Right lobe of liver (tissue), 6 donors: ENCODE results near the gene CTNND2. TPM values are rescaled to one million over a fixed set of nuclear protein-coding genes. Genes with fewer than 3 reads are reported as not detected.
A peak's percentile ranks its signal among the peaks of the same experiment; 100 is the strongest.

Experiments used
- ATAC-seq, 4 donors: fragments of 200-7000 bp; cut with Tn5 transposase; one replicate each; pipeline ENCODE4 v1.9.1; 2020; ENCODE audit warnings: mild to moderate bottlenecking in 4 of 4, moderate library complexity in 4 of 4
- DNase-seq, 3 donors: peaks; one replicate each; pipeline ENCODE4 v3.0.0-alpha.2; 2020
- H3K27ac ChIP-seq, 3 donors: fragments of 200-600 bp; one replicate each; pipeline ENCODE4 v1.8.0; 2022
- H3K27me3 ChIP-seq, 2 donors: fragments of 200-600 bp; one replicate each; pipeline ENCODE4 v1.8.0; 2022
- H3K36me3 ChIP-seq, 4 donors: fragments of 200-600 bp; sonication (generic) in 1 of 4; one replicate each; pipeline versions ENCODE4 v1.5.1 to v1.8.0; 2017 to 2022; ENCODE audit warnings: control low read depth in 1 of 4
- H3K4me1 ChIP-seq, 4 donors: fragments of 200-600 bp; sonication (generic) in 1 of 4; one replicate each; pipeline versions ENCODE4 v1.5.1 to v1.8.0; 2017 to 2022; ENCODE audit warnings: control low read depth in 1 of 4
- H3K4me3 ChIP-seq, 3 donors: fragments of 200-600 bp; one replicate each; pipeline ENCODE4 v1.8.0; 2022
- H3K9me3 ChIP-seq, 4 donors: fragments of 200-600 bp; sonication (generic) in 1 of 4; one replicate each; pipeline versions ENCODE4 v1.5.1 to v1.8.0; 2017 to 2022; ENCODE audit warnings: control low read depth in 1 of 4
- POLR2A ChIP-seq: fragments of 450-650 bp; IDR thresholded peaks from one replicate; pipeline ENCODE4 v1.6.1; 2017; ENCODE audit warnings: antibody characterized with exemption, mild to moderate bottlenecking
- WGBS: methylation state at CpG from one replicate; pipeline ENCODE4 v1.1.6; 2018; ENCODE audit warnings: low coverage, low lambda C conversion rate; ENCODE audit not compliant: insufficient coverage; ENCODE audit errors: missing lambda C conversion rate; 5-methylcytosine and 5-hydroxymethylcytosine counted together
- intact Hi-C, 2 donors: fragments of 100-400 bp; cut with DNase I; formaldehyde crosslinking; loops; one replicate each; pipeline versions ENCODE4 v1.11.2 to v1.14.1; 2022
- total RNA-seq, 6 experiments: library from RNA; depleted of rRNA in 2 of 6; stranded (reverse); fragments of >200 nt in 2 of 6; fragmentation: NEBNext Ultra II Directional in 3 of 6; extraction: Animal tissue kit (Norgen Biotek cat#: 25700) in 3 of 6; gene quantifications; one replicate each; pipeline versions ENCODE4 v1.1.0 to v1.2.4, GENCODE V29; 2016 to 2023
- TF ChIP-seq, protein P1 (sequence below), 4 donors: fragments of 200-600 bp in 3 of 4; fragments of 450-650 bp in 1 of 4; IDR thresholded peaks; one replicate each; pipeline versions ENCODE4 v1.5.1 to v1.8.0; 2016 to 2022; ENCODE audit warnings: antibody characterized with exemption in 4 of 4, mild to moderate bottlenecking in 2 of 4
- donor health status: DM: no; HTN: yes; CAD: no.
- donor health status: DM: no; HTN: no; CAD: no.
- donor health status: DM: no; HTN: no; CAD: no.
- donor health status: DM: no; HTN: yes; CAD: no.
- donor health status: DM: no; HTN: yes; CAD: no.

The CTNND2 gene
- total RNA-seq, 6 experiments from 2014 or later, result 0.06 to 1.5 (median 1.1) TPM

DNA sequence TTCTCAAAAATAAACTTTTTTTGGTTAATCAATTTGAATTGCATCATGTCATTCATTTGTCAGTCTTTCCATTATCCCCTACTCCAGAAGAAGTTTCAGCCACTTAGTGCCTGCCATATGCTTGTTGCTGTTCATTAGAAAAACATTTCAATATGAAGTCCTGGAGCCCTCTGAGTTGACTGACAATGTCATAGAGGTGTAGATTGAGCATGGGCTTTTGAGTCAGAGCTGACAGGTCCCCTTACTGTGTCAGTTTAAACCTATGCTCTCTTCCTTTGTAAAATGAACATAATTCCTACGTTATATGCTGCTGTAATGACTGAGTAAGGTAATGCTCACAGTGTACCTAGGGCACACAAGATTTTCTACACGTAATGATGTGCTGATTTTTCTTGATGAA, 114.0 kb downstream of the CTNND2 start:
- Histone ChIP-seq H3K4me3 (no peak overlapping the region), H3K27ac (no peak overlapping the region), H3K27me3 (no peaks in the 10 kb centered on the region), H3K4me1 (no peaks in the 10 kb centered on the region), H3K36me3 (no peaks in the 10 kb centered on the region), H3K9me3 (no peaks in the 10 kb centered on the region)
- intact Hi-C loops, result no loop called here
- WGBS, result 46% methylated on average over 2 of the region's 2 CpGs
- DNase-seq (no peak), ATAC-seq (no peak)
- TF ChIP-seq, protein P1, sequence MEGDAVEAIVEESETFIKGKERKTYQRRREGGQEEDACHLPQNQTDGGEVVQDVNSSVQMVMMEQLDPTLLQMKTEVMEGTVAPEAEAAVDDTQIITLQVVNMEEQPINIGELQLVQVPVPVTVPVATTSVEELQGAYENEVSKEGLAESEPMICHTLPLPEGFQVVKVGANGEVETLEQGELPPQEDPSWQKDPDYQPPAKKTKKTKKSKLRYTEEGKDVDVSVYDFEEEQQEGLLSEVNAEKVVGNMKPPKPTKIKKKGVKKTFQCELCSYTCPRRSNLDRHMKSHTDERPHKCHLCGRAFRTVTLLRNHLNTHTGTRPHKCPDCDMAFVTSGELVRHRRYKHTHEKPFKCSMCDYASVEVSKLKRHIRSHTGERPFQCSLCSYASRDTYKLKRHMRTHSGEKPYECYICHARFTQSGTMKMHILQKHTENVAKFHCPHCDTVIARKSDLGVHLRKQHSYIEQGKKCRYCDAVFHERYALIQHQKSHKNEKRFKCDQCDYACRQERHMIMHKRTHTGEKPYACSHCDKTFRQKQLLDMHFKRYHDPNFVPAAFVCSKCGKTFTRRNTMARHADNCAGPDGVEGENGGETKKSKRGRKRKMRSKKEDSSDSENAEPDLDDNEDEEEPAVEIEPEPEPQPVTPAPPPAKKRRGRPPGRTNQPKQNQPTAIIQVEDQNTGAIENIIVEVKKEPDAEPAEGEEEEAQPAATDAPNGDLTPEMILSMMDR (IDR thresholded peaks at IDR 0.05), result no peak
- TF ChIP-seq POLR2A, result no peak

DNA sequence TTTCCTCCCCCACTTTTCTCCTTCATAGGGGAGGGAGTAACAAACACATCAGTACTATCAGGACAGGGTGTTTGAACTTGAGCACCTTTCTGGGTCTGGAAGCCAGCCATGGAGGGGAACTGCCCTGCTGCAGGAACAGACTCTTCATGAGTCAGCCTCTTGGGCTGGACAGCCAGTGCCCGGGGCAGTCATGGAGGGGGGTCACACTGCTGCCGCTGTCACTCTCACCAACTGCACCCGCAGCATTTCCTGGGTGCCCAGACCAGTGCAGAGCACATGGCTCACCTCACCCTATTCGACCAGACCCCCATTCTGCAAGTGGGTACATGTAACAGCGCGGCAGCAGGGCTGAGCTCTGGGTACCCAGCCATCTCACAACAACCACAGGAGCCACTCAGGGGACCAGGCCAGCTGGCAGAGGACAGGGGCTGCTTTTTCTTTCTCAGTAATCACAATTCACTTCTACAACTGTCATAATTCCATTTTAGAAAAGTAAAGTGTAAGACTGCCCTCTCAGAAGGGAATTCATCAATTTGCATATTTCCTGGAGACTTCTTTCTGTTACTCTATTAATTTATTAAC, 118.4 kb downstream of the CTNND2 start:
- intact Hi-C loops, result no loop called here
- Histone ChIP-seq H3K36me3 (no peaks in the 10 kb centered on the region), H3K27ac (no peak overlapping the region), H3K9me3 (no peaks in the 10 kb centered on the region), H3K27me3 (no peaks in the 10 kb centered on the region), H3K4me1 (no peaks in the 10 kb centered on the region), H3K4me3 (no peak overlapping the region)
- WGBS, result 78% methylated on average over 3 of the region's 6 CpGs
- ATAC-seq, result peak in 1 of 4 donors; percentile 18
- TF ChIP-seq, protein P1 (IDR thresholded peaks at IDR 0.05), result no peak
- no peak for TF ChIP-seq POLR2A
- no peak for DNase-seq

DNA sequence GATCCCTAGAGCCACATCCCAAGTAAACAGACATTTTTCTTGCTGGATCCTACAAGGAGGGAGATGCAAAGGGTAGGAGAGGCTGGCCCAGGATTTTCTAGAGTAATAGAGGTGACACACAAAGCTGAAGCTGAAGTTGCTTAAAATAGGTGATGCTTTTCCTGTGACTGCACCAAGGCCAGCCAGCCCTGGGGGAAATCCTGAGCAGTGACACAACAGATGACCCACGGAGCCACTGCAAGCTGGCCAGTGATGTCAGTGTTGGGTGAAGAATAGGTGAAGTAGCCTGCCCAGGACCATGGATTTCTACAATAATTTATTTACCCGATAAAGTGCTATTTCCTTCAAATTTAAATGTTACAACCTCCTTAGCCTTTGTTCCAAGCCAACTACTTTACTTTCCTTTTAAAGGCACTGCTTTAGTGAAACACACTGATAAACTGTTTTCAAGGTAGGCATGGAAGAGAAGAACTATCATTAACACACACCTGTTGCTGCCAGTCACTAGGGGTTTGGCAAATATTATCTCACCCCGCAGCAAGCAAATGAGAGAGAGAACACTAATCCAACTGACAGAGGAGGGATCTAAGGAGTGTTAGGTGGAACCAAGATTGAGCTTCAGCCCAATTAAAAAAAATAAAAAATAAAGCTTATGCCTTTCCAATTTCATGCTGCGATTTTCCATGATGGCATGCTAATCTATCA, 123.5 kb downstream of the CTNND2 start:
- 58% methylated on average over 4 of the region's 4 CpGs for WGBS
- H3K27ac ChIP-seq, result no peak overlapping the region
- no peaks in the 10 kb centered on the region for H3K27me3 ChIP-seq
- no peaks in the 10 kb centered on the region for H3K9me3 ChIP-seq
- no peaks in the 10 kb centered on the region for H3K36me3 ChIP-seq
- no peak overlapping the region for H3K4me3 ChIP-seq
- H3K4me1 ChIP-seq, result no peaks in the 10 kb centered on the region
- ATAC-seq (no peak), DNase-seq (no peak)
- intact Hi-C loops, result no loop called here
- TF ChIP-seq, protein P1 (IDR thresholded peaks at IDR 0.05), result no peak
- no peak for TF ChIP-seq POLR2A

DNA sequence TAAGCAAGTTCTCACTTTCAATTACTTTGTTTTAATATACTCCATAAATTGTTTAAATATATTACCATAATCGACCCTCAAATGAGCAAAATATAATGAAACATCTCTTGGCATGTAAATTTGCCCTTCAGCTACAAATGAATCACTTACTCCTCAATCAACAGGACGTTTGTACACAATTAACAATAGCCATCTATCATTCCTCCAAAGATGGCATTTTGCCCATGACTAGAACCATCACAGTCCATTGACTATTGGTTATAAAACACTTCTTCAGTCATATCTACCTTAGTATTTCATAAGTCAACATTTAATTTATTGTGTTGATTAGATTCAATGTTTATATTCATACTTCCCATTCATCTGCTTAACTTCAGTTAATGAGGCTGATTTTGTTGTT, 127.2 kb downstream of the CTNND2 start:
- Histone ChIP-seq H3K9me3 (no peaks in the 10 kb centered on the region), H3K27me3 (no peaks in the 10 kb centered on the region), H3K4me1 (no peaks in the 10 kb centered on the region), H3K36me3 (no peaks in the 10 kb centered on the region), H3K27ac (no peak overlapping the region), H3K4me3 (no peak overlapping the region)
- WGBS, result 27% methylated on average over 2 of the region's 2 CpGs
- intact Hi-C loops, result no loop called here
- no peak for ATAC-seq
- DNase-seq, result no peak
- TF ChIP-seq, protein P1 (IDR thresholded peaks at IDR 0.05), result no peak
